SJCRH30 (cell line): ENCODE measurements around the gene POLG2. TPM values are rescaled to one million over a fixed set of nuclear protein-coding genes. Genes with fewer than 3 reads are reported as not detected.

Source experiments
- DNase-seq, 2 experiments: peaks; one replicate each; pipeline ENCODE4 v3.0.0-alpha.2; 2015 to 2020
- H3K27ac ChIP-seq: fragments of 250-450 bp; sonication (Bioruptor Pico); 2 replicates; pipeline ENCODE4 v1.5.1; 2020; ENCODE audit warnings: mild to moderate bottlenecking, moderate library complexity
- H3K27me3 ChIP-seq: fragments of 250-450 bp; sonication (Bioruptor Pico); 2 replicates; pipeline ENCODE4 v1.5.1; 2020; ENCODE audit warnings: mild to moderate bottlenecking, moderate library complexity
- H3K36me3 ChIP-seq: fragments of 250-450 bp; sonication (Bioruptor Pico); 2 replicates; pipeline ENCODE4 v1.5.1; 2020; ENCODE audit warnings: mild to moderate bottlenecking, moderate library complexity
- H3K4me1 ChIP-seq: fragments of 250-450 bp; sonication (Bioruptor Pico); 2 replicates; pipeline ENCODE4 v1.5.1; 2020; ENCODE audit warnings: mild to moderate bottlenecking, moderate library complexity
- H3K4me3 ChIP-seq: fragments of 250-450 bp; sonication (Bioruptor Pico); 2 replicates; pipeline ENCODE4 v1.5.1; 2020; ENCODE audit warnings: mild to moderate bottlenecking, moderate library complexity
- H3K9me3 ChIP-seq: fragments of 250-450 bp; sonication (Bioruptor Pico); replicated peaks from 2 replicates; pipeline ENCODE4 v1.5.1; 2020; ENCODE audit warnings: mild to moderate bottlenecking, moderate library complexity
- total RNA-seq: library from RNA; depleted of rRNA; stranded (reverse); fragments of >200 nt; shearing (Covaris generic); gene quantifications from 2 replicates; pipeline ENCODE4 v1.2.3, GENCODE V29; 2014; rRNA removed

Gene POLG2
- 14.1 and 18.2 TPM in 2 replicates for total RNA-seq

GRCh38 chr17:64496786-64497564, at the start of gene POLG2:
TSS of gene POLG2 (minus strand) at chr17:64497054. CDS start at chr17:64496968, 86 bp downstream.
- Histone ChIP-seq H3K36me3 (peaks cover 56% of the 10 kb centered on the region), H3K27me3 (no peaks in the 10 kb centered on the region), H3K27ac (peak within 1 kb of the TSS; percentile 91), H3K4me3 (peak within 1 kb of the TSS; percentile 71), H3K9me3 (no peaks in the 10 kb centered on the region), H3K4me1 (peaks cover 6% of the 10 kb centered on the region; the same call in 1 of the 2 replicates)
- peak; percentile 94 for DNase-seq

- H3K4me1 ChIP-seq = no peaks in the 10 kb centered on the region
These were observed 47.9 kb upstream of the POLG2 start for GRCh38 chr17:64544742-64545141.

GRCh38 chr17:64540118-64540776, 43.4 kb upstream of the POLG2 start:
- Histone ChIP-seq H3K27me3 (no peaks in the 10 kb centered on the region), H3K4me3 (no peak overlapping the region), H3K4me1 (no peaks in the 10 kb centered on the region), H3K9me3 (no peaks in the 10 kb centered on the region), H3K27ac (no peak overlapping the region), H3K36me3 (peaks cover 45% of the 10 kb centered on the region)
- DNase-seq = no peak

More at GRCh38 chr17:64544742-64545141, 47.9 kb upstream of the POLG2 start:
- Histone ChIP-seq H3K27me3 (no peaks in the 10 kb centered on the region), H3K36me3 (peaks cover 14% of the 10 kb centered on the region), H3K9me3 (no peaks in the 10 kb centered on the region), H3K27ac (no peak overlapping the region), H3K4me3 (no peak overlapping the region)
- no peak for DNase-seq

- Histone ChIP-seq H3K27ac (no peak overlapping the region), H3K36me3 (peaks cover 51% of the 10 kb centered on the region), H3K27me3 (no peaks in the 10 kb centered on the region), H3K9me3 (no peaks in the 10 kb centered on the region), H3K4me1 (no peaks in the 10 kb centered on the region), H3K4me3 (no peak overlapping the region)
- DNase-seq = no peak
These were observed 41.8 kb upstream of the POLG2 start for GRCh38 chr17:64538508-64539130.

GRCh38 chr17:64537488-64537887, 40.6 kb upstream of the POLG2 start:
- Histone ChIP-seq H3K27me3 (no peaks in the 10 kb centered on the region), H3K36me3 (peaks cover 56% of the 10 kb centered on the region), H3K4me3 (no peak overlapping the region), H3K9me3 (no peaks in the 10 kb centered on the region), H3K27ac (no peak overlapping the region), H3K4me1 (no peaks in the 10 kb centered on the region)
- DNase-seq = no peak

GRCh38 chr17:64536913-64537312, 40.1 kb upstream of the POLG2 start:
- Histone ChIP-seq H3K9me3 (no peaks in the 10 kb centered on the region), H3K4me1 (no peaks in the 10 kb centered on the region), H3K4me3 (no peak overlapping the region), H3K27me3 (no peaks in the 10 kb centered on the region), H3K36me3 (peaks cover 57% of the 10 kb centered on the region), H3K27ac (no peak overlapping the region)
- DNase-seq = no peak

- Histone ChIP-seq H3K27ac (no peak overlapping the region), H3K36me3 (peaks cover 67% of the 10 kb centered on the region)
These were observed 38.5 kb upstream of the POLG2 start for GRCh38 chr17:64535357-64535756.

GRCh38 chr17:64534187-64534586, 37.3 kb upstream of the POLG2 start:
- Histone ChIP-seq H3K27me3 (no peaks in the 10 kb centered on the region), H3K9me3 (no peaks in the 10 kb centered on the region), H3K4me1 (no peaks in the 10 kb centered on the region), H3K36me3 (peaks cover 72% of the 10 kb centered on the region), H3K27ac (no peak overlapping the region), H3K4me3 (no peak overlapping the region)
- DNase-seq = no peak

More at GRCh38 chr17:64535357-64535756, 38.5 kb upstream of the POLG2 start:
- DNase-seq = no peak
- Histone ChIP-seq H3K9me3 (no peaks in the 10 kb centered on the region), H3K27me3 (no peaks in the 10 kb centered on the region), H3K4me3 (no peak overlapping the region), H3K4me1 (no peaks in the 10 kb centered on the region)

- H3K36me3 ChIP-seq = peaks cover 75% of the 10 kb centered on the region
- DNase-seq = no peak
- H3K27me3 ChIP-seq = no peaks in the 10 kb centered on the region
- H3K4me1 ChIP-seq = no peaks in the 10 kb centered on the region
- no peak overlapping the region for H3K4me3 ChIP-seq
- H3K9me3 ChIP-seq = no peaks in the 10 kb centered on the region
- no peak overlapping the region for H3K27ac ChIP-seq
These were observed 36.9 kb upstream of the POLG2 start for GRCh38 chr17:64533784-64534183.

- Histone ChIP-seq H3K4me3 (no peak overlapping the region), H3K9me3 (no peaks in the 10 kb centered on the region), H3K27me3 (no peaks in the 10 kb centered on the region), H3K4me1 (no peaks in the 10 kb centered on the region), H3K36me3 (peaks cover 73% of the 10 kb centered on the region), H3K27ac (no peak overlapping the region)
- no peak for DNase-seq
These were observed 35.6 kb upstream of the POLG2 start for GRCh38 chr17:64532409-64532808.

- Histone ChIP-seq H3K27ac (no peak overlapping the region), H3K4me3 (no peak overlapping the region), H3K4me1 (no peaks in the 10 kb centered on the region), H3K36me3 (peaks cover 72% of the 10 kb centered on the region), H3K9me3 (no peaks in the 10 kb centered on the region), H3K27me3 (no peaks in the 10 kb centered on the region)
- no peak for DNase-seq
These were observed 35.1 kb upstream of the POLG2 start for GRCh38 chr17:64531955-64532371.

- Histone ChIP-seq H3K9me3 (no peaks in the 10 kb centered on the region), H3K36me3 (peaks cover 67% of the 10 kb centered on the region), H3K4me1 (no peaks in the 10 kb centered on the region), H3K27ac (no peak overlapping the region), H3K27me3 (no peaks in the 10 kb centered on the region), H3K4me3 (no peak overlapping the region)
- no peak for DNase-seq
These were observed 32.4 kb upstream of the POLG2 start for GRCh38 chr17:64529221-64529620.

- DNase-seq = no peak
- Histone ChIP-seq H3K27me3 (no peaks in the 10 kb centered on the region), H3K9me3 (no peaks in the 10 kb centered on the region), H3K4me3 (no peak overlapping the region), H3K27ac (no peak overlapping the region), H3K36me3 (peaks cover 73% of the 10 kb centered on the region), H3K4me1 (no peaks in the 10 kb centered on the region)
These were observed 31.1 kb upstream of the POLG2 start for GRCh38 chr17:64527914-64528313.

- Histone ChIP-seq H3K27me3 (no peaks in the 10 kb centered on the region), H3K27ac (no peak overlapping the region), H3K4me1 (no peaks in the 10 kb centered on the region), H3K9me3 (no peaks in the 10 kb centered on the region), H3K36me3 (peaks cover 47% of the 10 kb centered on the region), H3K4me3 (no peak overlapping the region)
- DNase-seq = no peak
These were observed 23.5 kb upstream of the POLG2 start for GRCh38 chr17:64520359-64520758.

- no peaks in the 10 kb centered on the region for H3K9me3 ChIP-seq
- peaks cover 49% of the 10 kb centered on the region for H3K36me3 ChIP-seq
- H3K27me3 ChIP-seq = no peaks in the 10 kb centered on the region
- H3K4me3 ChIP-seq = no peak overlapping the region
- no peaks in the 10 kb centered on the region for H3K4me1 ChIP-seq
- no peak for DNase-seq
- no peak overlapping the region for H3K27ac ChIP-seq
These were observed 22.7 kb upstream of the POLG2 start for GRCh38 chr17:64519601-64520000.
